Measurements from ENCODE around the gene BTN3A1.
"Not testable (repeated sequence)": the region's sequence is repeated elsewhere in the genome, so short reads cannot be mapped to it uniquely, and the experiment has no call there.

The BTN3A1 gene

DNA sequence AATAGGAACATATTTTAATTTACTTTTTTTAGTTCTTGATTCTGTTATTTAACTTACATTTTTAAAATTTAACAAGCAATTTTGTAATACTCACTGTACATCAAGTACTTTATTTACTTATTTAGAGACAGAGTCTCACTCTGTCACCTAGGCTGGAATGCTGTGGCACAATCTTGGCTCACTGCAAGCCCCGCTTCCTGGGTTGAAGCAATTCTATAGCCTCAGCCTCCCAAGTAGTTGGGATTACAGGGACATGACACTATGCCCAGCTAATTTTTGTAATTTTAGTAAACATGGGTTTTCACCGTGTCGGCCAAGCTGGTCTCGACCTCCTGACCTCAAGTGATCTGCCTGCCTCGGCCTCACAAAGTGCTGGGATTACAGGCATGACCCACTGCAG lies 45.2 kb downstream of the BTN3A1 start:
- no peak for DNase-seq

DNA sequence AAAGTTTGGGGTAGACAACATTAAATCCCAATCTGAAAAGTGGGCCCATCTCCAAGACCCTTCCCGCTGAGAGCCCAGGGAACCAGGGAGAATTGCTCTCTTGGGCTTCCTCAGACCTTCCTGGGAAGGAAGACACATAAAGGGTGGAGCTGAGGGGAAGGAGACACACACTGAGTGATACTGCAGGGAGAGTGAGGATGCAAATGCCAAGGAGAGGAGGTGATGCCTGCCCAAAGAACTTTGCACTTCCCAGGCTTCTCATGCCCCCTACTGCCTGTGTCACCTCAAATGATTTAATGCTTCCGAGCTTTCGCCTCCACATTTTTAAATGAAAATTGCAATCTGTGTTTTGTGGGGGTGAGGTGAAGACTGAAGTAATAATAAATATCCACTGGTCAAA lies 48.2 kb downstream of the BTN3A1 start:
- no peak for DNase-seq

DNA sequence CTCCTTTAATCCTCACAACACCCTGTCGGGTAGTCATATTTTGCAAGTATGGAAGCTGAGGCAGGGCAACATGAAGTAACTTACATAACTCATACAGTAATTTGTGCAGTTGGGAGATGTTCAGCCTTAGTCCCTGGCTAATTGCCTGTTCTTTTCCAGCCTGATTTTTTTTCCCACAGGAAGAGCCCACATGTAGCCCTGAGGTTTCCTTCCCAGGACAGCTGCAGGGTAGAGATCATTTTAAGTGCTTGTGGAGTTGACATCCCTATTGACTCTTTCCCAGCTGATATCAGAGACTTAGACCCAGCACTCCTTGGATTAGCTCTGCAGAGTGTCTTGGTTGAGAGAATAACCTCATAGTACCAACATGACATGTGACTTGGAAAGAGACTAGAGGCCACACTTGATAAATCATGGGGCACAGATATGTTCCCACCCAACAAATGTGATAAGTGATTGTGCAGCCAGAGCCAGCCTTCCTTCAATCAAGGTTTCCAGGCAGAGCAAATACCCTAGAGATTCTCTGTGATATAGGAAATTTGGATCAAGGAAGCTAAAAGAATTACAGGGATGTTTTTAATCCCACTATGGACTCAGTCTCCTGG lies 50.7 kb downstream of the BTN3A1 start:
- DNase-seq, result no peak

DNA sequence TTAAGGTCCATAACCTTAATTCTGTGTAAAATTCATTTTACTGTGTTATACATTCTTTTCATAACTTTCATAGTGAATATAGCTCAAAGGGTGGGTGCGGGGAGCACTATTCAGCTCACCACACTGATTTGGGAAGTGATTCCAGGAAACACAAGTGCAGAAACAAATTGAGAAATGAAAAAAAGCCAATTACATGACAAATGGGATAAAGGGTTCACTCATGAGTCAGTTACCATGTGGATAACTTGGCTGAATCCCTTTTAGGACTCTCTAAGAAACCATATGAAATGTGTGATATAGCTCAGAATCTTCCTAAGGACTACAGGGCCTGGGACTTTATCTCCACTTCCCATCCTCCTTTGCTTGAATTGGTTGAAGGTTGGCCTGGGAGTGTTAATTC lies 52.6 kb downstream of the BTN3A1 start:
- DNase-seq, result no peak

DNA sequence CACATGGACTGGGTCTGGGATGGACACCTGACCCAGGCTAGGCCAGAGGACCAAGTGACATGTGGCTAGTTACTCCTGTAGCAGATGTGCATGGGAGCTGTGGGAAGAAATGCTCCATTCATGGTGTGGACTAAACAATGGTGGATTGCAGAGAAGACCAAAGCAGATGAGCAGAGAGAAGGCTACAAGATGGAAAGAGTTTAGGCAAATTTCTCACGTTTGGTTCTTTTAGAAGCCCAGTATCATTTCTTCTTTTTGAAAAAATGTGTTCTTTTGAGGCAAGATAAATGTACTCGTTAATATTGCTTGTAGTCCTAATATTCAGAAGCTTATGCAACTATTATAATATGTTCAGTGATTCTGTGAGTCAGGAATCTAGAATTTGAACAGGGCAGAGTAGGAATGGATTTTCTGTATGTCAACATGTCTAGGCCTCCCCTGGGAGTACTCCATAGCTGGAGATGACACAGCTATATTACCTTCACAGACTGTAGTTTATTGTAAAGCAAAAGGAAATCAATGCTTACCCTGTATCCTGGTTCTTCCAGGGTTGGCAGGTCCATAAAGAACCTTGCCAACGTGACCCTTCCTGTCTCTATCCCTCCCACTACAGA lies 53.4 kb downstream of the BTN3A1 start:
- DNase-seq, result no peak

GRCh38 chr6:26457264-26457805 lies 55.3 kb downstream of the BTN3A1 start:
- no peak for DNase-seq

DNA sequence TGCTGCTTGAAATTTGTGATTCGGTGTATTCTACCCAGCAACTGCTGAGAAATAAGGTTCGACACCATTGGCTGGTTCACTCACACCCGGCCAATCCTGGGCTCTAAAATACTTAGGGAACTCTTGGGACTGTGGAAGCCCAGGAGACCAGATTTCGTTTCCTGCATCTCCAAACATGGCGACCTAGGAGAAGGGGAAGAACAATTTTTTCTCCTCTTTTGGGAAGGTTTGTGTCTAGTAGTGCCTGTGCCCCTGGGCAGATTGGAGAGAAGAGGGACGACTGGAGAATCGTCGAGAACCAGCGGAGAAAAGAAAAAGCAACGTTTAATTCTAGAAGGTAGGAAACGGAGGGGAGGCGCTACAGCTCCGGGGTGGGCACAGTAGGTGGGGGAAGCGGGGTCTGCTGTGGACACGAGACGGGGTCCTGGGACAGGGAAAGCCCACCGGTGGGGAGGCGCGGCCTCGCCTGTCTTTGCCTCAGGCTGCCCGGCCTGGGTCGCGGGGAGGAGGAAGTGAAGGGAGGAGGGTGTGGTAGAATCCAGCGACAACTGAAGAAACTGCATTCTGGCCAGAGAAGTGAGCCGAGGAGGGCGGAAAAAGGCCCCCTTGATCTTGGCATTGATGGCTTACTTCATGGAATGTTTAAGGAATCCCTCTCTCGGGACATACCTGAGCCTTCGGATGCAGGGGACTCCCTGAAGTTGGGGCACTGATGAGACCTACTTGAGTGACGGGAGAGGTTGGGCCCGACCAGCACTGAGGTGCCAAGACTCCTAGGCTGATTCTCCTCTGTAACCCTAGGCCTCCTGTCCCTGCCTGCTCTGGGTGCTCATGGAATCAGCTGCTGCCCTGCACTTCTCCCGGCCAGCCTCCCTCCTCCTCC lies 56.0 kb downstream of the BTN3A1 start, which contains the start of gene BTN2A1:
TSS of gene BTN2A1 (plus strand) at position 150 of the 883 bp plus-strand sequence. CDS start at position 832, 682 bp downstream.
- DNase-seq, result peak; percentile 87

GRCh38 chr6:26459023-26459810 lies 57.1 kb downstream of the BTN3A1 start:
- no peak for DNase-seq

DNA sequence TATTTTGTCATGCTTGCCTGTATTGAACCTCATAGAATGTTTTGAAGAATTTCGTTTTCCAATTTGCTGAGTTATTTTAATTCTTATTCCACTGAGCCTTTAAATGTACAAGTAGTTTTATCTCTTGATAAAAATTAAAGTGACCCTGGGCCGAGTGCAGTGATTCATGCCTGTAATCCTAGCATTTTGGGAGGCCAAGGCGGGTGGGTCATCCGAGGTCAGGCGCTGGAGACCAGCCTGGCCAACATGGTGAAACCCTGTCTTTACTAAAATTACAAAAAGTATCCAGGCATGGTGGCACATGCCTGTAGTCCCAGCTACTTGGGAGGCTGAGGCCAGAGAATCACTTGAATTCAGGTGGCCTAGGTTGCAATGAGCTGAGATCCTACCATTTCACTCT lies 59.3 kb downstream of the BTN3A1 start:
- not testable (repeated sequence) for DNase-seq

GRCh38 chr6:26464014-26464413 lies 61.9 kb downstream of the BTN3A1 start:
- no peak for DNase-seq

GRCh38 chr6:26464416-26465131 lies 62.5 kb downstream of the BTN3A1 start:
- no peak for DNase-seq
